HG02852 (cell line): ENCODE data around the gene TMEM212.
"Not testable (repeated sequence)": the region's sequence is repeated elsewhere in the genome, so short reads cannot be mapped to it uniquely, and the experiment has no call there.

ENCODE experiments used
- ATAC-seq: cut with Tn5 transposase; IDR thresholded peaks from one replicate; pipeline ENCODE4 v1.9.1; 2021; ENCODE audit warnings: mild to moderate bottlenecking, moderate library complexity; ENCODE audit not compliant: unreplicated experiment

The TMEM212 gene

GRCh38 chr3:171854649-171855305 is 11.6 kb downstream of the TMEM212 start:
- ATAC-seq, result no peak

GRCh38 chr3:171858770-171859169 is 15.6 kb downstream of the TMEM212 start:
- ATAC-seq, result not testable (repeated sequence)

DNA sequence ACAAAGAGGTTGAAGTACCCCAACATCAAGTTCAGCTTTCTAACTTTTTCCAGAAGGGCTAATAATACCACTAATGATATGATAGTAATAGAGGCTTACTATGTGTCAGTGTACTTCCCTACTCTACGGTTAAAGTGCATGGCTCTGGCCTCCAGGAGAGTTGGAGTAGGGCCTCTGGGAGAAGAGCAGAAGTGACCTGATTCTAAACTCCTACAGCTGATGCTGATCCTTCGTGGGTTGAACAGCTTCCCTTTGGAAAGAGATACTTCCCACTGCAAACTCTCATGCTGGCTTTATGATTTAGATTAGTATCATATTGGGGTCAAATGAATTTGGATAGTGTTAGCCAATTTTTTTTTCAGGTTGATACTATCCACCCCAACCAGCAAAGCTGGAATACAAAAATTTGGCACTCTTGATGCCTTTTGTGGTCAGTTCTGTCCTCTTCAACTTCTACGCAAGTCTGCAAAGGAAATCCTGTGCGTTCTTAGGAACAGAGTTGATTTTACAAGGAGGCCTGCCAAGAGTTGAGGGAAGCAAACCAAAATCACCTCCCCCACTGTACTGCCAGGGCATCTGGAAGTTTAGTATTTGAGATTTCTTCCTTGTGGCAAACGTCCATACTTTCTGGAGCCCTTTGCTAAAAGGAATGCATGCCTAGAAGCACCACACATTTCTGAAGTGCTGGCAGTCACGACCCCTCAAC is 17.8 kb downstream of the TMEM212 start:
- no peak for ATAC-seq

DNA sequence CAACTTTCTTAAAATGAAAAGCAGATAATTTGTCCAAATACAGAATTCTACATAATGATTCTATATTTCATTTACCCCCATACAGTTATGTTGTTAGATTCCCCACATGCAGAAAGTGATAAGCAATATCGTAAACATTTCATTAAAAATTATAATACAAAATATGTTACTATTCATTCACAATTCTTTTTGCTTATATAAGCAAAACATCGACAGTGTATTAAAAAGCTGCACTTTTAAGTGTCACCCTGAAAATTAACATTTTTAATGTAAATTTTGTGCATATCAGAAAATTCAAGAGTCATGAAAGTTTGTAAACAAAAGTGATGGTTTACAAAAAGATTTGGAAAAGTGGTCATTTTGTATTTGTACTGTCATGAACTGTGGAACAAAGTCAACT is 19.2 kb downstream of the TMEM212 start:
- ATAC-seq, result no peak

DNA sequence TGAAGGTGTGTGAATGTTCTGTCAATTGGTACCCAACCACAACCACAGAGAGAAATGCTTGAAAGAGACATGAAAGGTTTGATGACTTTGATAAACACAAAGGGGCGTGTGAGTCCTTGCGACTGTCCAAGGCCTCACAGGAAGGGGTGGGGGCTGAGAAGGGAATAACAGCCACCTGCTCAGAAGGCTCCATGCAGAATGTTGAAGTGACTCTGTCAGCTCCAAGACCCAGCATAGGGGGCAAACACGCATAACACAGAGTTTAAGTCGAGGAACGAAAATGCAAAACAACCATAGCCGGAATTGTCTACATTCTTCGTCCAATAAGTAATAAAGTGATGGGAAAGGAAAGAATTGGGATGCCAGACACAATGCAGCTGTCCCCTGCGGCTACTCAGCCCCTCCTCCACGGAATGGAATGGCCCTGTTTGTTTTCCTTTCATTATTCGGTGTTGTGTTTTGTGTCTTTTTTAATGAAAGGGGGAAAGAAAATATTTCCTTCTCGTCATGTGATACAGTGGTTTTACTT is 19.9 kb downstream of the TMEM212 start:
- no peak for ATAC-seq

GRCh38 chr3:171863920-171864319 is 20.8 kb downstream of the TMEM212 start:
- ATAC-seq, result no peak

- no peak for ATAC-seq
These were observed 22.2 kb downstream of the TMEM212 start for GRCh38 chr3:171865191-171865865.

DNA sequence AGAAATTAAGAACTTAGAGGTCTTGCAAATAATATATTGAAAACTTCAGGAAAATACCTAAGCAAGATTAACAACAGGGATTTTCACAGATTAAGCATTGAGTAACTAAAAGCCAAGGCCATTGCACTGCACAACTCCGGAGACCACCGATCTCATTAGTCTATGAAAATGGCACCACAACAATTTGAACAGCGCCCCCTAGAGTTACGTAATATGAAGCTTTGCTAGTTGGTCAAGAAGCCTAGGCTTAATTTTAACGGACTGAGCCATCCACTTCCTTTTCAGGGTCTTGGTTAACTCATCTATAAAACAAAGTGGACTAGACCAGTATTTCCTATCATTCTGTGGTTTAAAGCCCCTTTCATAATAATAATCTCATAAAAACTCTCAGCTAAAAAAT is 24.8 kb downstream of the TMEM212 start:
- no peak for ATAC-seq

DNA sequence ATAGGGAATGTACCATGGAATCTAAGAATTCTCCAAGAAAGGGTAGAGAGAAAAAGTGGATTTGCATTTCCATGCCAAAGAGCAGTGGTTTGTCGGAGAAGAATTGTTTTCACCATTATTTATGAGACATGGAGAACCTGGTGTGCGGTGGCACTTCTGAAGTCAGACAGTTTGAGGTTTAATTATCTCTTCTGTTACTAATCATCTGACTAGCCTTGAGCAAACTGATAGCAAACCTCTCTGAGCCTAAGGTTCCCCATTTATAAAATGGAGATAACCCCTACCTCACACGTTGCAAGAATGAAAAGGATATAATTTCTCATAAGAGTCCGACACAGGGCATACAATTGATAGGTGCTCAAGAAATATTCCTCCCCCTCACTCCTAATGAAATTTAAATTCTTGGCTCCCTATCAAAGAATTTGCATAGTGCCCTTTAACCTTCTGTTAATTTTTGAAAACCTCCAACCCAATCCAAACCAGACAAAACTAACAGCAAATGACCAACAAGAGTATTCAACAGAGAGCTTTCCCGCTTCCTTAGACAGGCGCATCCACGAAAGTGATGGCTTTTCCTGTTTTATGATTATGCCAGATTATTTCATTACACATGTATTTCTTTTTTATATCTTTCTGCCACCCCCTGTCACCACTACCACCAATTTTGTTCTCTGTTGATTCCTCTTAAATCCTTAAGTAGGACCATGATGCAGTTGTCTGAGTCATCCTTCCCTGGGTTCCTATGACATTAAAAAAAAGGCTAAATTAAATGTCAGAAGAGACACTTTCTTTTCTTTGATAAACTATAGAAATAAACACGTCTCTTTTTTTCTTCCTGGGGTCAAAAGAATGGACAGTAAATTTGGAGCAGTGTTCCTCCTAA is 28.5 kb downstream of the TMEM212 start:
- no peak for ATAC-seq

DNA sequence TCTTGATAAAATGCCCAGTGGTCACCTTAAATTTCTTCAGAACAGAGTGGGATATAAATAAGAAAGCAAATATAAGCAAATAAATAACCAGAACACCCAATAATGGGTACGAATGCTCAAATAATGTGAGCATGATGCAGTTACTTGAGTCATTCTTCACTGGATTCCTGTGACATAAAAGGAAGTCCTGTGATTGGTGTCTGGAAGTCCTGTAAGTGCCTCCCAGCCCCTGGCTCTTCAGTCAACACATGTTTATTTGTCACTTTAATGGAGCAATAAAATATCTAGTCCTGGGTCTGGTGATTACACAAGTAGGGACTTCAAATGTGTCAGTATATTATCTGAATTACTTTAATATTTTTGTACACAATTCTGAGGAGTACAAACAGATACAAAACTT is 30.4 kb downstream of the TMEM212 start:
- ATAC-seq, result no peak

DNA sequence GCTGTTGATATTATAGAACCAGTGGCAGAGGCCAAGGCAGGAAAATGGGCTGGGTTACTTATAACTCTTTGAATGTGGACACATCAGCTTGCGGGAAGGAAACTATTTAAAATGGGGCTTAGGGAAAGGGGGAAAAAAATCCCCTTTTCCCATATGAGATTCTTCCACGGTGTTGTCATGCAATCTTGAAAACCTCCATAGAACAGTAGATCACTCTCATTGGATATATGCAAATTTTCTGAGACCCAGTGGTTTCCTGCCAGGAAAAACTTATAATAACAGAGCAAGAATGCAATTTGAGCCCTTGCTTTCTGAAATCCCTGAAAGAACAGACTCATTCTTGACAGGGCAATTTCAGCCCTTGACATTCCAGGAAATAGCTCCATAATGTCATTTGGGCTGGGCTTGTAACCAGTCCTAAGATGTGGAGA is 31.1 kb downstream of the TMEM212 start:
- no peak for ATAC-seq

DNA sequence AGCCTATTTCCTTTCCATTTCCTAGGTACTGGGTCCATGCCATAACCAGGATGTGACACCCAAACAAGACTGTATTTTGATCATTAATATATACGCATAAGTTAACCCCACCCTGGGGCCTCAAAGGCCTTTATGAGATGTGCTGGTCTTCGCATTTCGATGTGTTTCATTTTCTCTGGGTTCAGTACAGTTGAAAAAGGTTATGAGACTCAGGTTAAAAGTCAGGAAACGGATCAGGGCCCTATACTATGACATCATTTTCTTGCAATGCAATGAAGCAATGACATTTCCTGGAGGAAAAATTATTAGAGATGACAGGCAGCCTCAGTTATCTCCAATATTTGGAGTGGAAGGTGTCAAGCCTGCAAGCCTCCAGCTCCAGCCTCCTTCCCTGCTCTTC is 31.7 kb downstream of the TMEM212 start:
- ATAC-seq, result no peak

- no peak for ATAC-seq
These were observed 32.8 kb downstream of the TMEM212 start for GRCh38 chr3:171875923-171876412.

- no peak for ATAC-seq
These were observed 33.6 kb downstream of the TMEM212 start for GRCh38 chr3:171876680-171877147.

DNA sequence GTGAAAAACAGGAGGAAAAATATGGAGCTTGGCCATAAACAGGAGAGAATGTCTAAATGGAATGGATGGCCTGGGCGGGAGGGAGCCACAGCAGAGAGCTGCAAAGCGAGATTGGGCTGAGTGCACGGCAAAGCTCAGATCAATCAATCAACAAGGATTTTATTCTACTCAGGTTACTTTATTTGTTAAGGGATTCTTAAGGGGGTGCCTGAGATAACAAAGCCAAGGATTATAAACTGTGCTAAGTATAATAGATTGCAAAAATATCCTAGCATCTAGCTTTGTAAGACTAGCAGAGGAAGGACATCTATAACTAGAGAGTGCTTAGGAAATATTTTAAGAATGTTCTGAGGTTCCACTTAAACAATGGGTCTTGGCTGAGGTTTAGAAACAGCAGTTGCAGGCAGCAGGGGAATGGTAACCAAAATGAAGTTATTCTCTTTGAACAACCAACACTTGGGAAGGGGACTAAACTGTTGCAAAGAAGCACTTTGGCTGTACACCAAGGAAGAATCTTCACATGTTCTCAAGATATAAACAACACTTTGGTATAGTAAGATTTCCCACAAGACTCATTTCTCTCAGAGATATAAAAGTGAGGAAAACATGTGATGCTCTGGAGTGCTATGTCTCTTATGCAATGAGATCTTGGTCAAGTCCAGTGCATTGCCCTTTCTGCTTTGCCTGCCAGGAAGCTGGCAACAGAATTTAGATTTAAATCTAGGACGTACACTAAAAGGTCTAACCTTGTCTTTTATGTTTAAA is 35.5 kb downstream of the TMEM212 start:
- no peak for ATAC-seq

DNA sequence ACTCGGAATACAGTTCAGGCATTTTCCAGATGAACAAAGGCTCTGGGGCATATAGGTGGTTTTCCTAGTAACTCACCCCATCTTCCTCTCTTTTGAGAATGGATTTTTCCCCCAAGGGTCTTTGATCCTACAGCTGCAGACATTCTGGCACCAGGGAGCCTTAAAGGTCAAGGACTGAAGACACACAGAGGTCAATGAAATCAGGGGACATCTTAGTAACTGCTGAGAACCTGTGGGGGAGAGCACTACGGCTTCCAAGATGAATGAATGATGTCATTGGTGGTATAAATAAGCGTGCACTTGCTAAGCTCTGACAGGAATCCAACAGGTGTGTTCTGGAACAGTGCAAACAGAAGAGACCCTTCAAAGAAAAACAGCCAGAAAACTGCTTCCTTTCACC is 36.3 kb downstream of the TMEM212 start:
- ATAC-seq, result no peak

DNA sequence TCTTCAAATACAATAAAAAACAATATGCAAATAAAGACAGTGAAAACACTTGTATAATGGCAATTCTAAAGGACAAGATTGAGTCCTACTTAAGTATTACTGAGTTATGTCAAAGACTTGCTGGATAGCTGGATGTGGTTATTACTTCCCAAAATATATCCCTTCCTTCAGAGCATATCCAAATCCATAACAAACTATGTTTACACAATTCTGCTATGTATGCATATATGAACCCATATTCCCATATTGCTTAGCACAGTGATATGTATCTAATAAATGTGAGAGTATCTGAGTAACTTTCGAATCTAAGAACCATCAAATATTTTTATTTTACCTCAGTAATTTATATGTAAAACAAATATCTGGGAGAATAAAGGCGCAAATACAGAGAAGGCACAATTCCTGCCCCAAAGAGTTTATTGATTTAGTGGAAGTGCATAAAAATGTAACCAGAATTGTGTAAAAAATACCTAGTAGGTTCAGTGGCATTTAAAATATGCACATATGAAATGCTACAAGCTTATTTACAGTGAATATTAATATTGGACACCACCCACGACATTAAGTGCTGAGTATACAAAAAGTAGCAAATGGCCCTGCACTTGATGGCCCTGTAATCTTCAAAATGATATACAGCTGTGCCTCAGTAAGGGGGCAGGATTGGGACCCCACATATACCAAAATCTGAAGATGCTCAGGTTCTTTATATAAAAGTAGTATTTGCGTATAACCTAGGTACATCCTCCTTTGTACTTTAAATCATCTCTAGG is 37.1 kb downstream of the TMEM212 start:
- ATAC-seq, result no peak

- ATAC-seq, result no peak
These were observed 38.1 kb downstream of the TMEM212 start for GRCh38 chr3:171881251-171881650.

GRCh38 chr3:171883257-171883892 is 40.2 kb downstream of the TMEM212 start:
- no peak for ATAC-seq
